ES-I3 (cell line): ENCODE data around the gene MACO1.
"Not testable (repeated sequence)": the region's sequence is repeated elsewhere in the genome, so short reads cannot be mapped to it uniquely, and the experiment has no call there.

Experiments
- H3K36me3 ChIP-seq: 2 replicates; pipeline ENCODE4 v1.6.1; 2013; ENCODE audit warnings: mild to moderate bottlenecking, low read length, control low read depth, moderate library complexity; ENCODE audit not compliant: insufficient read depth
- H3K4me1 ChIP-seq: 2 replicates; pipeline ENCODE4 v1.6.1; 2013; ENCODE audit warnings: mild to moderate bottlenecking, control low read depth, low read length; ENCODE audit not compliant: insufficient read depth
- H3K9ac ChIP-seq: 2 replicates; pipeline ENCODE4 v1.6.1; 2013; ENCODE audit warnings: low read depth, mild to moderate bottlenecking, low read length, moderate library complexity
- H3K9me3 ChIP-seq: 2 replicates; pipeline ENCODE4 v1.6.1; 2013; ENCODE audit warnings: mild to moderate bottlenecking, low read length, moderate library complexity; ENCODE audit not compliant: control insufficient read depth, insufficient read depth

The MACO1 gene

DNA sequence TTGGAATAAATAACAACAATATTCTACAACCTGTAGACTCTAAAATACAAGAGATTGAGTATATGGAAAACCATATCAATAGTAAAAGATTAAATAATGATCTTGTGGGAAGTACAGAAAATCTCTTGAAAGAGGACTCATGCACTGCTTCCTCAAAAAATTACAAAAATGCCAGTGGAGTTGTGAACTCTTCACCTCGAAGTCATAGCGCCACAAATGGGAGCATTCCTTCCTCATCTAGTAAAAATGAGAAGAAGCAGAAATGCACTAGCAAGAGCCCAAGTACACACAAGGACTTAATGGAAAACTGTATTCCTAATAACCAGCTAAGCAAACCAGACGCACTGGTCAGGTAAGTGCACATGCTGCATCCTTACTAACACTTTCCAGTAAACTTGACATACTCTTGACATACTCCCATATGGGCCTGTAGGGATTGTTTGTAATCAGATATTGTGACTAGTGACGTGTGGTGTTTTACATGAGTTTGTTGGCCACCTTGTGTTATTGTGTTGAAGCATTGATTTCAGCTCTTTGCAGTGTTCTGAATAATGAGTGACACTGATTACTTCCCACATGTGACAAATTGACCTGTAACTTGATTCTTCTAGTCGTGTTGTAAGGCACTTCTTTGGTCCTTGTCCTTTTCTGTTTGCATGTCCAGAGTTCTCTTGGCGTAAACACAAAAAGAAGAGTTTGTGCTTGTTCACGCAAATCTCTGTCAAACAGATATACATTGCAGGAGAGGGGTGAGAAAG, 28.0 kb downstream of the MACO1 start:
- H3K36me3 ChIP-seq: peaks cover 6% of the 10 kb centered on the region
- no peaks in the 10 kb centered on the region for H3K9me3 ChIP-seq
- H3K4me1 ChIP-seq: no peaks in the 10 kb centered on the region
- no peak overlapping the region for H3K9ac ChIP-seq

DNA sequence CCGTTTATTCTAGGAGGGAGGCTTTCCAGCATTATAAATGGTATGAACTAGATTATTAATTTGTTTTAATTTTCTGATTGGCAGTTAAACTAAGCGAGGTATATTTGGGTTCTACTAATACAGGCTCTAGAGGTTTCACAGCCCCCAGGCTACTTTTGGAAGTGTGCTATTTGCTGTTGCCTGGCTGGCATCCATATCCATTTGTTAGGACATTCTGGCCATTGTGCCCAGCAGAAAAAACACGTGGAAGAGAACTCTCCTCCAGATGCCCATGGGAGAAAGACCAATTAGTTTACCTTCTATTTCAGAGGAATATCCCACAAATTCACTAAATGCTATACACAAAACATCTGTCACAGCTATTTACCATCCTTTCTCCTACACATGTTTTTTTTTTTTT, 29.3 kb downstream of the MACO1 start:
- H3K36me3 ChIP-seq: peaks cover 6% of the 10 kb centered on the region
- no peak overlapping the region for H3K9ac ChIP-seq
- H3K9me3 ChIP-seq: no peaks in the 10 kb centered on the region
- H3K4me1 ChIP-seq: no peaks in the 10 kb centered on the region

GRCh38 chr1:25460816-25461215, 30.1 kb downstream of the MACO1 start:
- not testable (repeated sequence) for H3K9ac ChIP-seq, H3K9me3 ChIP-seq, H3K4me1 ChIP-seq, H3K36me3 ChIP-seq

DNA sequence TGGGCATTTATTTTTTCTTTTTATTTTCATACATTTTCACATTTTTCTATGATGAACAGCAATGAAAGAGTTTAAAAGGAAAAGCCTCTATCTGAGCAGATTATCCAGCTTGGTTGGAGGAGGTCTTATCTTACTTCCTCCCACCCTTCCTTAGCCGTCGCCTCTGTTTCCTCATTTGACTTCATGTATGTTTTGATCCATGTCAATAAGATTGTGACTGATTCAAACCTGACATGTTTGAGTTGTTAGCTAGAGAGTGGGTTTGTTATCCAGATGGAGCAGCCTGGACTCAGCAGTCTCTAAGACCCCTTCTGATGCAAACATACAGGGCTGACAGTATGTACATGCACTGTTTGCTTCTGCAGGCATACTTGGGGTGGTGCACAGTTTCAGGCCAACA, 31.2 kb downstream of the MACO1 start:
- Histone ChIP-seq H3K9me3 (no peaks in the 10 kb centered on the region), H3K36me3 (peaks cover 6% of the 10 kb centered on the region), H3K9ac (no peak overlapping the region), H3K4me1 (no peaks in the 10 kb centered on the region)

GRCh38 chr1:25462732-25463131, 32.0 kb downstream of the MACO1 start:
- Histone ChIP-seq H3K4me1 (no peaks in the 10 kb centered on the region), H3K9me3 (no peaks in the 10 kb centered on the region), H3K9ac (no peak overlapping the region), H3K36me3 (peaks cover 6% of the 10 kb centered on the region)

DNA sequence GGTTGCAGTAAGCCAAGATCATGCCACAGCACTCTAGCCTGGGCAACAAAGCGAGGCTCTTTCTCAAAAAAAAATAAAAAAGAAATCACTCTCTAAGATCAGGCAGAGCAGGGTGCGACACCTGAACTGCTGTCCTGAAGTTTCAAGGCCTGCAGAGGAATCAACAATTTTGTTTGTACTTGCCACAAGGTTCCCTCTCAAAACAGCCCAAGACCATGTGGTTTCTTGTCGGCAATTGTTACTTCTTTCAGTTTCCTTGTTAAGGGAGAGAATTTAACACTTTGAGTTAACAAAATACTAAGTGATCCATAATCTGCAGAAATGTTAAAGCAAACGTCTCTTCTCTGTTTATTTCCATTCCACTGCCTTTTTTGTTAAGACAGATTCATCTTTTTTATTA, 36.5 kb downstream of the MACO1 start:
- no peaks in the 10 kb centered on the region for H3K4me1 ChIP-seq
- H3K9ac ChIP-seq: no peak overlapping the region
- no peaks in the 10 kb centered on the region for H3K9me3 ChIP-seq
- H3K36me3 ChIP-seq: no peaks in the 10 kb centered on the region

GRCh38 chr1:25467616-25468015, 36.9 kb downstream of the MACO1 start:
- Histone ChIP-seq H3K9me3 (no peaks in the 10 kb centered on the region), H3K9ac (no peak overlapping the region), H3K4me1 (no peaks in the 10 kb centered on the region), H3K36me3 (no peaks in the 10 kb centered on the region)

GRCh38 chr1:25468033-25468432, 37.3 kb downstream of the MACO1 start:
- Histone ChIP-seq H3K9ac (no peak overlapping the region), H3K9me3 (no peaks in the 10 kb centered on the region), H3K4me1 (no peaks in the 10 kb centered on the region), H3K36me3 (no peaks in the 10 kb centered on the region)

- H3K4me1 ChIP-seq: no peaks in the 10 kb centered on the region
- no peak overlapping the region for H3K9ac ChIP-seq
- H3K36me3 ChIP-seq: no peaks in the 10 kb centered on the region
- no peaks in the 10 kb centered on the region for H3K9me3 ChIP-seq
Observed at GRCh38 chr1:25469177-25469576, 38.5 kb downstream of the MACO1 start.

GRCh38 chr1:25472471-25472870, 41.8 kb downstream of the MACO1 start:
- 0 out of 2 replicates have a peak, but pooled peaks cover under 1% of the 10 kb centered on the region for H3K4me1 ChIP-seq
- no peak overlapping the region for H3K9ac ChIP-seq
- H3K9me3 ChIP-seq: no peaks in the 10 kb centered on the region
- H3K36me3 ChIP-seq: no peaks in the 10 kb centered on the region

DNA sequence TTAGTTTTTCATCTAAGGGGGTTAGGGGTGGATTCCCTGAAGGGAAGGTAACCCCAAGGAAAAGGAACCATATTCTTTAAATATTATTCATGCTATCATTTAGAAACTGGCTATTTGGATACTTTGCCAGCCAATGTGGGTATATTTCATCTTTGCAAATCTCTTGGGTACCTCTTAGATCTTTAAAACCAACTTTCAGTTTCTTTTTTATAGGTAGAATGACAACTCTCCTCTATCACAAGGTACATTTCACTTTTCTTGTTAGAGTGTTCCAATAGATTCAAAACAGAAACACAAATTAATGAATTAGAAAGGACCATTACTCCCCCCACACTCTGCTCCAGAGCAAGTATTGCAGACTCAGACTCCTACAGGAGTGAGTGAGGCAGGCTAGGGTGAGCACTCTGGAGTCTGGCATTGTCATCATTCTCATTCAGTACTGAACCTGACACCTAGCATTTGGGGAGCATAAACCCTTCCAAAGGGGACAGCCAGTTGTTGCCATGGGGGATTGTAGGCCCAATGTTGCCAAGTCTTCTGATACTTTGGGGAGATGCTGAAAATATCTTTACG, 43.0 kb downstream of the MACO1 start:
- Histone ChIP-seq H3K36me3 (no peaks in the 10 kb centered on the region), H3K4me1 (0 out of 2 replicates have a peak, but pooled peaks cover 6% of the 10 kb centered on the region), H3K9me3 (no peaks in the 10 kb centered on the region), H3K9ac (no peak overlapping the region)

DNA sequence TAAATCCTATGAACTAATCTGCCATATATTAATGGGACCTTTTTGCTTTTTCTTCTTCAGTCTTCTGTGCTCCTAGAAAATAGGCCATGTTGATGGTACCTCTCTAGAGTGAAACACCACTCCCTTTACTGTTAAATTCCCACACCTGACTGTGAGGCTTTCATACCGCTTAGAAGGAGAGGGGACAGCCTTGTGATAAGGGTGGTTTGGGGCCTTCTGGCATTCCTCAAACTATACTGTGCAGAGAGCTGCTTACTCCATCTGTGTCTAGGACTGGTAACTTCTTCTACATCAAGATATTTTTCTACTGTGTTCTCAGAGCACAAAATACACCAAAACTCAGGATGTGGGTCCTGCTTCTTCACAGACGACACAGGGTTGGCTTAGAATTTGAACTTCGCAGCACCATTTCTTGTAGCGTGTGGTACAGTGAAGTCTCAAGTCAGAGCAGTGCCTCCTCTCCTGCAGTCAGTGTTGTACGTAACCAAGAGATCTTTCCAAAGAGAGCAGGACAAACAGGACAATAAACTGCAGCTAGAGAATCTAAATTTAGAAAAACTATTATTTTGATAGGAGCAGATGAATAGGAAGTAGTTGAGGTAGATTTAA, 43.8 kb downstream of the MACO1 start:
- H3K36me3 ChIP-seq: no peaks in the 10 kb centered on the region
- H3K9me3 ChIP-seq: no peaks in the 10 kb centered on the region
- no peak overlapping the region for H3K9ac ChIP-seq
- H3K4me1 ChIP-seq: 0 out of 2 replicates have a peak, but pooled peaks cover 6% of the 10 kb centered on the region

- H3K9me3 ChIP-seq: no peaks in the 10 kb centered on the region
- no peak overlapping the region for H3K9ac ChIP-seq
- no peaks in the 10 kb centered on the region for H3K36me3 ChIP-seq
- H3K4me1 ChIP-seq: 0 out of 2 replicates have a peak, but pooled peaks cover 6% of the 10 kb centered on the region
Observed at GRCh38 chr1:25476186-25477097, 45.7 kb downstream of the MACO1 start.

DNA sequence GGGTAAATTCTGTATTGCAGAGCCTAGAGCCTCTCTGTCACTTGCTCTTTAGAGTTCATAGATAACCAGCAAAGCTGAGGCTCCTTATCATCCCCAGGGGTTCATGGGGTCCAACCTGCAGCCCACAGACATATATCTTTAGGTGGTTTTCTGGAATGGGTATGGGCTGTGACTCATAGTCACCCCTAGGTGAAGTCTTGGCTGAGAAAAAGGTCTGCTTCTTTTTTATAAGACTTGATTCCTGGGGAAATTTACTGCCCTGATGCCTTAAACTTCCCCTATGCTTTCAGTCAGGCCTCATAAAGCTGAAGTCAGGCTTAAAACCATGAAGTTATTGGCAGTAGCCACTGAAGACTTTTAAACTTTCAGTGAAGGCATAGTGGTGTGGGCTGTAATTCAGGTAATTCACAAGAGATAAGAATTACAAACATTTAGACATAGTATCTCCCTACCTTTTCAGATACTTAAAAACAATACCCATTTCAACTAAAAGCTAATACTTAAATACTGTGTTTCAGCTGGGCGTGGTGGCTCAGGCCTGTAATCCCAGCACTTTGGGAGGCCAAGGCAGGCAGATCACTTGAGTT, 46.8 kb downstream of the MACO1 start:
- H3K4me1 ChIP-seq: 0 out of 2 replicates have a peak, but pooled peaks cover 6% of the 10 kb centered on the region
- no peaks in the 10 kb centered on the region for H3K36me3 ChIP-seq
- no peaks in the 10 kb centered on the region for H3K9me3 ChIP-seq
- no peak overlapping the region for H3K9ac ChIP-seq
